Stimulated activated naive B cell treated with anti-CD40 and anti-IgM and Interleukin-4, amounts not matched to agents 10 μg/mL and 1 μg/mL and 100 μg/mL, for 72 hours (primary cell): ENCODE results near the gene ALG12.

ENCODE experiments used
- ATAC-seq, 2 donors: fragments of 150-1000 bp; cut with Tn5 transposase; replicated peaks; 2 replicates each; pipeline ENCODE4 v1.10.0; 2021; ENCODE audit warnings: moderate library complexity in 1 of 2
- DNase-seq: peaks from one replicate; pipeline ENCODE4 v3.0.0; 2021
- H3K27ac Mint-ChIP-seq: one replicate; pipeline ENCODE4 v1.8.0; 2022; ENCODE audit warnings: mild to moderate bottlenecking, mixed read lengths
- H3K27me3 Mint-ChIP-seq, 2 donors: one replicate each; pipeline ENCODE4 v1.8.0; 2022; ENCODE audit warnings: mixed read lengths in 2 of 2
- H3K36me3 Mint-ChIP-seq, 2 donors: one replicate each; pipeline ENCODE4 v1.8.0; 2022; ENCODE audit warnings: mixed read lengths in 2 of 2, mild to moderate bottlenecking in 1 of 2
- H3K4me1 Mint-ChIP-seq, 2 donors: one replicate each; pipeline ENCODE4 v1.8.0; 2022; ENCODE audit warnings: mixed read lengths in 2 of 2, mild to moderate bottlenecking in 1 of 2
- H3K4me3 Mint-ChIP-seq, 2 donors: one replicate each; pipeline ENCODE4 v1.8.0; 2022; ENCODE audit warnings: mild to moderate bottlenecking in 2 of 2, mixed read lengths in 2 of 2, moderate library complexity in 1 of 2
- H3K9me3 Mint-ChIP-seq, 2 donors: one replicate each; pipeline ENCODE4 v1.8.0; 2022; ENCODE audit warnings: mixed read lengths in 2 of 2, mild to moderate bottlenecking in 1 of 2

ALG12 gene

DNA sequence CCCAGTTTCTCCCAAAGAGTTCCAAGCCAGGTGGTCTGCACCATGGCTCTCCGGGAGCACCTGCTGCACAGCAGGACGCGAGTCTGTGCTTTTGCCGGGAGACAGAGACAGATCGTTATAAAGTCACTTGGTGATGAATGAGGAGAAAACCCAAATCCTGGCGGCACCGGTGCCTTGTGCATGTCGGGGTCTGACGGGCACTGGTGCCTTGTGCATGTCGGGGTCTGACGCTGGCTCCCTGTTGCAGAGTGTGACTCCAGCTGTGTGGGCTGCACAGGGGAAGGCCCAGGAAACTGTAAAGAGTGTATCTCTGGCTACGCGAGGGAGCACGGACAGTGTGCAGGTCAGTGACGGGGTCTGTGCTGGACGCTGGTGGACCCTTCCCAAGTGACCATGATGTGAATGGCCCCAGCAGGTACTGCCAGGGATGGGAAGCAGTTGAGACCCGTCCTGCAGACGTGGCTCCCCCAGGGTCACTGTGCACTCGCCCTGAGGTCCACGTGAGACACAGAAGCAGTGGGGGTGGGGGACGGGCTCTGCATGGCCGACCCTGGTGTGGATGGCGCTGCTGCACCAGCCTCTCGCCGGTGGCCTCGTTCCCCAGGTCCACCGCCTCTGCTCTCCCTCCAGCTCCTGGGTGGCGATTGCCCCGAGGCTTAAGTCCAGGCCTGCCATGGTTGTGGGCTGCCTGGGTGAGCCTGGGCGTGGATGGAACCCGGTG is 6.0 kb upstream of the ALG12 start:
- no peak for ATAC-seq
- peaks cover 29 to 67% of the 10 kb centered on the region in 2 donors for H3K36me3 Mint-ChIP-seq
- H3K4me3 Mint-ChIP-seq = peak overlapping the region; percentile 6 to 84
- peak overlapping the region; percentile 99 for H3K27ac Mint-ChIP-seq
- H3K27me3 Mint-ChIP-seq = no peaks in the 10 kb centered on the region
- H3K4me1 Mint-ChIP-seq = peaks cover 59 to 69% of the 10 kb centered on the region in 2 donors
- DNase-seq = no peak
- no peaks in the 10 kb centered on the region for H3K9me3 Mint-ChIP-seq

GRCh38 chr22:49923445-49923844 is 5.2 kb upstream of the ALG12 start:
- DNase-seq (peak; percentile 58), ATAC-seq (no peak)

GRCh38 chr22:49922926-49923325 is 4.7 kb upstream of the ALG12 start:
- DNase-seq (no peak), ATAC-seq (no peak)
- no peak overlapping the region for H3K4me3 Mint-ChIP-seq
- peaks cover 49 to 60% of the 10 kb centered on the region in 2 donors for H3K4me1 Mint-ChIP-seq
- peak overlapping the region; percentile 99 for H3K27ac Mint-ChIP-seq
- peaks cover 29 to 62% of the 10 kb centered on the region in 2 donors for H3K36me3 Mint-ChIP-seq
- H3K27me3 Mint-ChIP-seq = no peaks in the 10 kb centered on the region
- no peaks in the 10 kb centered on the region for H3K9me3 Mint-ChIP-seq

More at GRCh38 chr22:49923445-49923844, 5.2 kb upstream of the ALG12 start:
- Mint-ChIP-seq H3K27ac (peak overlapping the region; percentile 99), H3K36me3 (peaks cover 29 to 67% of the 10 kb centered on the region in 2 donors), H3K27me3 (no peaks in the 10 kb centered on the region), H3K4me3 (peak overlapping the region; percentile 2 to 25), H3K9me3 (no peaks in the 10 kb centered on the region), H3K4me1 (peaks cover 54 to 66% of the 10 kb centered on the region in 2 donors)

GRCh38 chr22:49922484-49922883 is 4.2 kb upstream of the ALG12 start:
- DNase-seq = no peak
- peaks cover 26 to 61% of the 10 kb centered on the region in 2 donors for H3K36me3 Mint-ChIP-seq
- no peaks in the 10 kb centered on the region for H3K9me3 Mint-ChIP-seq
- H3K4me3 Mint-ChIP-seq = no peak overlapping the region
- H3K27me3 Mint-ChIP-seq = no peaks in the 10 kb centered on the region
- H3K27ac Mint-ChIP-seq = peak overlapping the region; percentile 62
- peaks cover 48 to 59% of the 10 kb centered on the region in 2 donors for H3K4me1 Mint-ChIP-seq
- no peak for ATAC-seq

- no peak overlapping the region for H3K27ac Mint-ChIP-seq
- no peaks in the 10 kb centered on the region for H3K27me3 Mint-ChIP-seq
- peaks cover 41 to 59% of the 10 kb centered on the region in 2 donors for H3K4me1 Mint-ChIP-seq
- H3K4me3 Mint-ChIP-seq = no peak overlapping the region
- H3K36me3 Mint-ChIP-seq = peaks cover 19 to 53% of the 10 kb centered on the region in 2 donors
- ATAC-seq = no peak
- H3K9me3 Mint-ChIP-seq = no peaks in the 10 kb centered on the region
- DNase-seq = no peak
These were observed 3.5 kb upstream of the ALG12 start for GRCh38 chr22:49921508-49922278.

GRCh38 chr22:49920859-49921258 is 2.6 kb upstream of the ALG12 start:
- Mint-ChIP-seq H3K4me3 (no peak overlapping the region), H3K27me3 (no peaks in the 10 kb centered on the region), H3K27ac (no peak overlapping the region), H3K9me3 (no peaks in the 10 kb centered on the region), H3K36me3 (peaks cover 19 to 49% of the 10 kb centered on the region in 2 donors), H3K4me1 (peaks cover 37 to 58% of the 10 kb centered on the region in 2 donors)
- no peak for DNase-seq
- ATAC-seq = no peak

DNA sequence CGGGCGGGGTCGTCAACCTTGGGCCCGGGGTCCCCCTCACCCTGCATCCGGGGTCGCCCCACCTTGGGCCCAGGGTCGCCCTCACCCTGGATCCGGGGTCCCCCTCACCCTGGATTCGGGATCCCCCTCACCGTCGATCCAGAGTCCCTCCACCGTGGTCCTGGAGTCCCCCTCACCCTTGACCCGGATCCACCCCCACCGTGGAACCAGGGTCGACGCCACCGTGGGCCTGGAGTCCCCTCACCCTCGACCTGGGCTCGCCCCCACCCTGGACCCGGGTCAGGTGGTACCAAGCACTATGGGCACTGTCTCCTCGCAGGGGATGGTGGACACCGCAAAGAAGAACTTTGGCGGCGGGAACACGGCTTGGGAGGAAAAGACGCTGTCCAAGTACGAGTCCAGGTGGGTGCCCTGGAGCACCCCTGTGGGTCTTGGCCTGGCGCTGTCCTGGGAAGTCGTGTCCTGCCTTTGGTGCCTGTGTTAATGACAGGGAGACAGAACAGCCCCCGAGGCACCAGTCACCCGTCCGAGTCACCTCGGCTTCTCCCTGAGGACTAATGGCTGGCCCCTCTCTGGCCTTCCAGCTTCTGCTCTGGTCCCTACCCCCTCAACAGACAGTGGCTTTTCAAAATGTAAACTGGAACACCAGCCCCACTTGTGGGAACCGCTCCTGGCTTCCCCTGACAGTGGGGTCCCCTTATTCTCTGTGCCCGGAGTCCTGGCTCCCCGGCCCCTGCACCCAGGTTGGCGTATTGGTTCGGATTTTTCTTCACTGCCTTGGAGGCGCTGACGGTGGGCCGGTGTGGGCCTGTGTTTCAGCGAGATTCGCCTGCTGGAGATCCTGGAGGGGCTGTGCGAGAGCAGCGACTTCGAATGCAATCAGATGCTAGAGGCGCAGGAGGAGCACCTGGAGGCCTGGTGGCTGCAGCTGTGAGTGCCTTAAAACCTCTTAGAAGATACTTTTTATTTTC is 958 bp upstream of the ALG12 start:
- H3K4me3 Mint-ChIP-seq = peak overlapping the region; percentile 76 to 89
- H3K27ac Mint-ChIP-seq = peak overlapping the region; percentile 65
- peaks cover 10 to 38% of the 10 kb centered on the region in 2 donors for H3K36me3 Mint-ChIP-seq

GRCh38 chr22:49916831-49917230 is 1.4 kb downstream of the ALG12 start:
- no peak overlapping the region for H3K27ac Mint-ChIP-seq
- peak overlapping the region in 1 of 2 donors; percentile 81 for H3K4me3 Mint-ChIP-seq
- H3K4me1 Mint-ChIP-seq = peaks cover 15 to 31% of the 10 kb centered on the region in 2 donors
- no peak for ATAC-seq
- H3K36me3 Mint-ChIP-seq = peaks cover 11 to 29% of the 10 kb centered on the region in 2 donors
- DNase-seq = no peak
- no peaks in the 10 kb centered on the region for H3K9me3 Mint-ChIP-seq
- no peaks in the 10 kb centered on the region for H3K27me3 Mint-ChIP-seq

More for the DNA sequence above, 958 bp upstream of the ALG12 start:
- Mint-ChIP-seq H3K9me3 (no peaks in the 10 kb centered on the region), H3K4me1 (peaks cover 27 to 43% of the 10 kb centered on the region in 2 donors), H3K27me3 (no peaks in the 10 kb centered on the region)
- no peak for ATAC-seq
- no peak for DNase-seq

DNA sequence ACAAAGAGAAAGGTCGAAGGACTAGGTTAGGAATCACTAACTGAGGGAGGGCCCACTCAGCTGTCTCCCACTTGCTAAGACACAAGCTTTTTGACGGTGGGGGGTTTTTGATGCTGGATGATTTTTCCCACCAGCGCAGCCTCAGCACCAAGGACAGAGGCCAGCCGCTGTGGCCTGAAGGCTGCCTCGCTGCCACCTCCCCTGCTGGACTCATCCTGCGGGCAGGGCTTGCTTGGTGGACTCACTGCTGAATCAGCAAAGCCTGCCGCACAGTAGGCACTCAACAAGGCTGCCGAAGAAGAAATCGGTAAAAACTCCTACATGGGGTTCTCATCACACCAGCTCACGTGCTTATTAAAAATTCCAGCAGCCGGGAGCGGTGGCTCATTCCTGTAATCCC is 2.6 kb downstream of the ALG12 start:
- no peak overlapping the region for H3K4me3 Mint-ChIP-seq
- H3K27ac Mint-ChIP-seq = no peak overlapping the region
- no peak for DNase-seq
- H3K4me1 Mint-ChIP-seq = peaks cover 12 to 29% of the 10 kb centered on the region in 2 donors
- no peaks in the 10 kb centered on the region for H3K27me3 Mint-ChIP-seq
- H3K9me3 Mint-ChIP-seq = no peaks in the 10 kb centered on the region
- ATAC-seq = no peak
- H3K36me3 Mint-ChIP-seq = peaks cover 11 to 20% of the 10 kb centered on the region in 2 donors

DNA sequence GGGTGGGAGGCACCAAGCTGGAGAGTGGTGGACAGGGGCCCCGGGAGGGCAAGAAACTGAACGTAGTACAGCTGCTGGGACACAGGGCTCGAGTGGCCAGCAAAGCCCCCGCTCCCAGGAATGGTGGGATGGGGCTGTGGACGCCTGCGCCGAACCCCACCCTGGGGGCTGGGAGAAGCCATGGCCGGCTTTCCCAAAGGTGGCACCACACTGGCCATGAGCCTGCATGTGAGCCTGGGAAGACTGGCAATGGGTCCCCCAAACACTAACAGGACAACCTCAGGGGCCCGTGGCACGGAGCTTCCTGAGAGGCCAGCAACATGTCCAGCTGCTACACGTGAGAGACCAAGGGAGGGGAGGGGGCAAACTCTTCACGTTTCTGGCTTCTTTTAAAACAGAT is 4.0 kb downstream of the ALG12 start:
- Mint-ChIP-seq H3K9me3 (no peaks in the 10 kb centered on the region), H3K27ac (no peak overlapping the region), H3K27me3 (no peaks in the 10 kb centered on the region), H3K36me3 (peaks cover 13 to 15% of the 10 kb centered on the region in 2 donors), H3K4me1 (peaks cover 2 to 16% of the 10 kb centered on the region in 2 donors), H3K4me3 (no peak overlapping the region)
- ATAC-seq (no peak), DNase-seq (no peak)

DNA sequence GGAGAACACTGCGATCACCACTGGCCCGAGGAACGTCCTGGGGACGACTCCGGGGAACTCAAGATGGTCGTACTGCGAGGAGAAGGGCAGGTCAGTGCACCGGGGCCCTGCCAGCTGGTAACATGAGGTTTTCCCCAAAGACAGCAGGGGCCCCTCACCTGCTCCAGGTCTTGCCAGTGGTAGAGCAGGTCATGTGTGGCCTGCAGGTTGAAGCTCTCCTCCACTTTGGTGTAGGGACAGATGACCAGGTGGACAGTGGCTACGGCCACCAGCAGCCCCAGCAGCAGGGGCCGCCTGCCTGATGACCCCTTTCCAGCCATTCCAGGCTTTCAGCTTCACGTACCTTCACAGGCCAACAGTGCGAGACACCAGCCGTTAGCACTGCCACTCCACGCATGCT is 4.8 kb downstream of the ALG12 start:
- Mint-ChIP-seq H3K4me1 (peaks cover 2 to 12% of the 10 kb centered on the region in 2 donors), H3K27ac (no peak overlapping the region), H3K36me3 (peaks cover 13 to 17% of the 10 kb centered on the region in 2 donors), H3K27me3 (no peaks in the 10 kb centered on the region), H3K4me3 (no peak overlapping the region), H3K9me3 (no peaks in the 10 kb centered on the region)
- no peak for ATAC-seq
- no peak for DNase-seq

DNA sequence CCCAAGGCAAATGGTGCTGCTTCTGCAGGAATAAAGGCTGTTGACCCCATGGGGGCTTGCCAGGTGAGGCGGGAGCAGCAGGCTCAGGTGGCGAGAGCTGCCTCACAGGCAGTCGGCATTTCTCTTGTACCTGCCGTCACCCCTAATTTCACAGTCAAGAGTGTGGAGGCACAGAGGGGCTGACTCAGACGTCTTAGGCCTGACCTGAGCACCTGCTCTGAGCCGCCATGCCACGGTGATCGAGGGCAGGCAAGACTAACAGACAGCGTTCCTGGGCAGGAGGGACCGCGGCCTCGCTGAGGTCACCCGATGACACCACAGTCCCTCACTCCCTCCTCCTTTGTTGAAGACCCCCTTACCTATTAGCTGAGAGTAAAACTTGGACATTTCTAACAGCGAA is 5.2 kb downstream of the ALG12 start:
- no peaks in the 10 kb centered on the region for H3K9me3 Mint-ChIP-seq
- DNase-seq = no peak
- peaks cover 13 to 17% of the 10 kb centered on the region in 2 donors for H3K36me3 Mint-ChIP-seq

DNA sequence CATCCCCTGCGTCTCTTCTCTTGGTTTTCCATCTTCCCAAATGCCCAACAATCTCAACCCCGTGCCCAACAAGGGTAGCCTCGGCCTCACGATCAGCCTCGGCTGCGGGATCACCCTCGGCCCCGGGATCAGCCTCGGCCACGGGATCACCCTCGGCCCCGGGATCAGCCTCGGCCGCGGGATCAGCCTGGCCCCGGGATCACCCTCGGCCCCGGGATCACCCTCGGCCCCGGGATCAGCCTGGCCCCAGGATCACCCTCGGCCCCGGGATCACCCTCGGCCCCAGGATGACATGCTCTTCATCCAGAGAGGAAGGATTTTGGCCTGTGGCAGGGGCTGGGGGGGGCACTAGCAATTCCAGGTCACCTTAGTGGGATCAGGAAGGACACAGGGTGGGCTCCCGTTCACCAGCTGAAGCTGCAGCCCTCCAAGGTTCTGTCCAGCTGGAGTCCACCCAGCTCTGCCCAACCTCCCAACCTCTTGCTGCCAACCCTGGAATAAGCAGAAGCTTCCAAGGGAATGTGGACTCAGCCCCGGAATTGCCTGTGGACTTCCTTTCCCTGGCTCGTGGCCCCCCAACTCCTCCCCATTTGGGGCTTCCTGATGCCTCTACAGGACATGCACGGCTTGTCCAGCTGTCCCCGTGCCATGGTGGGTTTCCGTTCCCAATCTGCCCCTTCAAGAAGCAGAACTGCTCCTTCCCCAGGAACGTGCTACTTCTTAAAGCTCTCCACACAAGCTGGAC is 6.2 kb downstream of the ALG12 start:
- H3K4me3 Mint-ChIP-seq = no peak overlapping the region

More for the DNA sequence above, 5.2 kb downstream of the ALG12 start:
- Mint-ChIP-seq H3K4me3 (no peak overlapping the region), H3K4me1 (peaks cover 2 to 12% of the 10 kb centered on the region in 2 donors), H3K27ac (no peak overlapping the region), H3K27me3 (no peaks in the 10 kb centered on the region)
- ATAC-seq = no peak

More for the DNA sequence above, 6.2 kb downstream of the ALG12 start:
- Mint-ChIP-seq H3K9me3 (no peaks in the 10 kb centered on the region), H3K27me3 (no peaks in the 10 kb centered on the region), H3K4me1 (peaks cover 3 to 16% of the 10 kb centered on the region in 2 donors), H3K27ac (peak overlapping the region; percentile 87), H3K36me3 (peaks cover 22 to 25% of the 10 kb centered on the region in 2 donors)
- DNase-seq = no peak
- ATAC-seq = no peak
